Liver (tissue), 9 donors: Measurements from ENCODE around the gene PSMG1. TPM values are rescaled to one million over a fixed set of nuclear protein-coding genes. Genes with fewer than 3 reads are reported as not detected.

ENCODE experiments used
- DNase-seq: peaks from one replicate; pipeline ENCODE4 v3.0.0-alpha.2; 2017; ENCODE audit warnings: low spot score
- H3K27ac ChIP-seq, 2 donors: one replicate each; pipeline ENCODE4 v1.7.0; 2013; ENCODE audit warnings: inconsistent platforms in 2 of 2, low read length in 2 of 2, control low read depth in 1 of 2, low read depth in 1 of 2, mild to moderate bottlenecking in 1 of 2
- H3K27me3 ChIP-seq, 4 donors: one replicate each; pipeline versions ENCODE4 v1.6.1 to v1.7.0; 2013; ENCODE audit warnings: low read length in 3 of 4, inconsistent platforms in 1 of 4, mild to moderate bottlenecking in 1 of 4, moderate library complexity in 1 of 4; ENCODE audit not compliant: control insufficient read depth in 4 of 4, insufficient read depth in 4 of 4
- H3K36me3 ChIP-seq, 4 donors: one replicate each; pipeline versions ENCODE4 v1.6.1 to v1.7.0; 2013; ENCODE audit warnings: low read length in 3 of 4, mild to moderate bottlenecking in 3 of 4, low read depth in 1 of 4, moderate library complexity in 1 of 4; ENCODE audit not compliant: control insufficient read depth in 4 of 4, insufficient read depth in 3 of 4
- H3K4me1 ChIP-seq, 4 donors: one replicate each; pipeline versions ENCODE4 v1.6.1 to v1.7.0; 2013; ENCODE audit warnings: low read length in 3 of 4, mild to moderate bottlenecking in 3 of 4, moderate library complexity in 1 of 4; ENCODE audit not compliant: control insufficient read depth in 4 of 4, insufficient read depth in 4 of 4
- H3K4me3 ChIP-seq, 3 donors: one replicate each; pipeline versions ENCODE4 v1.6.1 to v1.7.0; 2013; ENCODE audit warnings: low read length in 3 of 3, control low read depth in 1 of 3, low read depth in 1 of 3, mild to moderate bottlenecking in 1 of 3
- H3K9ac ChIP-seq, 2 donors: one replicate each; pipeline ENCODE4 v1.7.0; 2013; ENCODE audit warnings: low read length in 2 of 2, mild to moderate bottlenecking in 2 of 2, moderate library complexity in 2 of 2, control low read depth in 1 of 2, low read depth in 1 of 2
- H3K9me3 ChIP-seq, 4 donors: one replicate each; pipeline versions ENCODE4 v1.6.1 to v1.7.0; 2013; ENCODE audit warnings: low read length in 3 of 4; ENCODE audit not compliant: control insufficient read depth in 4 of 4
- EGR1 ChIP-seq, 2 donors: IDR thresholded peaks; 2 replicates each; pipeline ENCODE4 v1.6.1; 2016 to 2018; ENCODE audit warnings: antibody characterized with exemption in 2 of 2, low read depth in 2 of 2
- FOXA1 ChIP-seq: IDR thresholded peaks from 2 replicates; pipeline ENCODE4 v1.6.1; 2016; ENCODE audit warnings: antibody characterized with exemption
- FOXA2 ChIP-seq: IDR thresholded peaks from 2 replicates; pipeline ENCODE4 v1.6.1; 2016; ENCODE audit warnings: antibody characterized with exemption
- GABPA ChIP-seq, 2 donors: IDR thresholded peaks in 1 of 2; conservative IDR thresholded peaks in 1 of 2; 2 replicates each; pipeline ENCODE4 v1.6.1; 2016; ENCODE audit warnings: antibody characterized with exemption in 2 of 2, mild to moderate bottlenecking in 1 of 2, moderate library complexity in 1 of 2
- HNF4A ChIP-seq, 2 donors: conservative IDR thresholded peaks; 2 replicates each; pipeline ENCODE4 v1.6.1; 2016; ENCODE audit warnings: antibody characterized with exemption in 2 of 2, mild to moderate bottlenecking in 2 of 2
- JUND ChIP-seq, 2 donors: IDR thresholded peaks; 2 replicates each; pipeline ENCODE4 v1.6.1; 2016; ENCODE audit warnings: antibody characterized with exemption in 2 of 2
- MAX ChIP-seq: IDR thresholded peaks from 2 replicates; pipeline ENCODE4 v1.6.1; 2016; ENCODE audit warnings: antibody characterized with exemption
- NR2F2 ChIP-seq: IDR thresholded peaks from 2 replicates; pipeline ENCODE4 v1.6.1; 2016; ENCODE audit warnings: antibody characterized with exemption
- RXRA ChIP-seq, 2 donors: IDR thresholded peaks; 2 replicates each; pipeline ENCODE4 v1.6.1; 2017 to 2018; ENCODE audit warnings: antibody characterized with exemption in 2 of 2, mild to moderate bottlenecking in 1 of 2
- SP1 ChIP-seq: IDR thresholded peaks from 2 replicates; pipeline ENCODE4 v1.6.1; 2018; ENCODE audit warnings: antibody characterized with exemption, mild to moderate bottlenecking
- TAF1 ChIP-seq: conservative IDR thresholded peaks from 2 replicates; pipeline ENCODE4 v1.6.1; 2016; ENCODE audit warnings: antibody characterized with exemption, mild to moderate bottlenecking
- ZBTB33 ChIP-seq: IDR thresholded peaks from 2 replicates; pipeline ENCODE4 v1.6.1; 2016; ENCODE audit warnings: antibody characterized with exemption
- WGBS: extraction: QIAGEN DNeasy Blood & Tissue Kit; methylation state at CpG from one replicate; pipeline ENCODE4 v1.1.7; 2013; 5-methylcytosine and 5-hydroxymethylcytosine counted together
- polyA plus RNA-seq, 2 donors: library from polyadenylated mRNA; stranded (reverse) in 1 of 2; unstranded in 1 of 2; fragments of 200-250 nt in 1 of 2; fragments of >200 nt in 1 of 2; fragmentation: Nextera tagmentation in 1 of 2; extraction: Ambion mirVana in 1 of 2; gene quantifications; one replicate each; pipeline versions ENCODE4 v1.2.1 to v1.2.3, GENCODE V29; 2013 to 2015
- total RNA-seq, 2 donors: library from RNA; depleted of rRNA; stranded (reverse); fragments of >200 nt; gene quantifications; one replicate each; pipeline ENCODE4 v1.2.3, GENCODE V29; 2014
- TF ChIP-seq, protein P1 (sequence below): IDR thresholded peaks from 2 replicates; pipeline ENCODE4 v1.6.1; 2016; ENCODE audit warnings: antibody characterized with exemption
- TF ChIP-seq, protein P2 (sequence below): fragments of 150-350 bp; IDR thresholded peaks from 2 replicates; pipeline ENCODE4 v1.5.1; 2017; ENCODE audit warnings: improper control_type of control experiment, low read depth, low read length; ENCODE audit not compliant: missing input control
- TF ChIP-seq, protein P3 (sequence below): IDR thresholded peaks from 2 replicates; pipeline ENCODE4 v1.6.1; 2016; ENCODE audit warnings: antibody characterized with exemption, mild to moderate bottlenecking
- donor health status: healthy.
- donor health status: healthy.
- donor health status: healthy.
- donor health status: healthy.
- donor health status: healthy.

Gene PSMG1
- total and polyA plus RNA-seq, 4 donors = 23.9 to 32.3 (median 30.7) TPM

DNA sequence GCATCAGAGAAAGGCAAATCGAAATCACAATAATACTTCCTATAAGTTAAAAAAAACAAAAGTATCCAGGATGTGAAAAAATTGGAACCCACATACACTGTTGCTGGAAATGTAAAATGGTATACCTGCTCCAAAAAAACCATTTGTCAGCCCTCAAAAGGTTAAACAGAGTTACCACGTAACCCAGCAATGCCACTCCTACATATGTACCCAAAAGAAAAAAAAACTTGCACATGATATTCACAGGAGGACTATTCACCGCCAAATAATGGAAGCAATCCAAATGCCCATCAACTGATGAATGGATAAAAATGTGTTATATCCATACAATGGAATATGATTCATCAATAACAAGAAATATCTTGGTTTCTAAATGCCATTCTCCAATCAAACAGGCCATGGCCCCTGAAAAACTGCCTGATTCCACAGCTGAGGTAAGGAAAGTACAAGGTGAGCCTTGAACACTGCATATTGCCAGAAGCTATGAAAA lies 38.8 kb upstream of the PSMG1 start:
- no peak for TF ChIP-seq FOXA1
- TF ChIP-seq HNF4A (conservative IDR thresholded peaks at IDR 0.05) = no peak
- no peak for TF ChIP-seq MAX
- TF ChIP-seq, protein P1, sequence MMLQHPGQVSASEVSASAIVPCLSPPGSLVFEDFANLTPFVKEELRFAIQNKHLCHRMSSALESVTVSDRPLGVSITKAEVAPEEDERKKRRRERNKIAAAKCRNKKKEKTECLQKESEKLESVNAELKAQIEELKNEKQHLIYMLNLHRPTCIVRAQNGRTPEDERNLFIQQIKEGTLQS = no peak
- no peak for TF ChIP-seq FOXA2
- TF ChIP-seq ZBTB33 = no peak
- no peak for TF ChIP-seq GABPA (IDR thresholded peaks at IDR 0.05 in 1 of 2, conservative IDR thresholded peaks at IDR 0.05 in 1 of 2)
- no peak for TF ChIP-seq NR2F2
- TF ChIP-seq, protein P2, sequence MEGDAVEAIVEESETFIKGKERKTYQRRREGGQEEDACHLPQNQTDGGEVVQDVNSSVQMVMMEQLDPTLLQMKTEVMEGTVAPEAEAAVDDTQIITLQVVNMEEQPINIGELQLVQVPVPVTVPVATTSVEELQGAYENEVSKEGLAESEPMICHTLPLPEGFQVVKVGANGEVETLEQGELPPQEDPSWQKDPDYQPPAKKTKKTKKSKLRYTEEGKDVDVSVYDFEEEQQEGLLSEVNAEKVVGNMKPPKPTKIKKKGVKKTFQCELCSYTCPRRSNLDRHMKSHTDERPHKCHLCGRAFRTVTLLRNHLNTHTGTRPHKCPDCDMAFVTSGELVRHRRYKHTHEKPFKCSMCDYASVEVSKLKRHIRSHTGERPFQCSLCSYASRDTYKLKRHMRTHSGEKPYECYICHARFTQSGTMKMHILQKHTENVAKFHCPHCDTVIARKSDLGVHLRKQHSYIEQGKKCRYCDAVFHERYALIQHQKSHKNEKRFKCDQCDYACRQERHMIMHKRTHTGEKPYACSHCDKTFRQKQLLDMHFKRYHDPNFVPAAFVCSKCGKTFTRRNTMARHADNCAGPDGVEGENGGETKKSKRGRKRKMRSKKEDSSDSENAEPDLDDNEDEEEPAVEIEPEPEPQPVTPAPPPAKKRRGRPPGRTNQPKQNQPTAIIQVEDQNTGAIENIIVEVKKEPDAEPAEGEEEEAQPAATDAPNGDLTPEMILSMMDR = no peak
- TF ChIP-seq EGR1 (IDR thresholded peaks at IDR 0.05; ENCODE audit: low read depth in 2 of 2) = no peak
- no peak for TF ChIP-seq RXRA (IDR thresholded peaks at IDR 0.05)
- no peak for TF ChIP-seq JUND (IDR thresholded peaks at IDR 0.05)
- no peak for TF ChIP-seq TAF1
- TF ChIP-seq, protein P3, sequence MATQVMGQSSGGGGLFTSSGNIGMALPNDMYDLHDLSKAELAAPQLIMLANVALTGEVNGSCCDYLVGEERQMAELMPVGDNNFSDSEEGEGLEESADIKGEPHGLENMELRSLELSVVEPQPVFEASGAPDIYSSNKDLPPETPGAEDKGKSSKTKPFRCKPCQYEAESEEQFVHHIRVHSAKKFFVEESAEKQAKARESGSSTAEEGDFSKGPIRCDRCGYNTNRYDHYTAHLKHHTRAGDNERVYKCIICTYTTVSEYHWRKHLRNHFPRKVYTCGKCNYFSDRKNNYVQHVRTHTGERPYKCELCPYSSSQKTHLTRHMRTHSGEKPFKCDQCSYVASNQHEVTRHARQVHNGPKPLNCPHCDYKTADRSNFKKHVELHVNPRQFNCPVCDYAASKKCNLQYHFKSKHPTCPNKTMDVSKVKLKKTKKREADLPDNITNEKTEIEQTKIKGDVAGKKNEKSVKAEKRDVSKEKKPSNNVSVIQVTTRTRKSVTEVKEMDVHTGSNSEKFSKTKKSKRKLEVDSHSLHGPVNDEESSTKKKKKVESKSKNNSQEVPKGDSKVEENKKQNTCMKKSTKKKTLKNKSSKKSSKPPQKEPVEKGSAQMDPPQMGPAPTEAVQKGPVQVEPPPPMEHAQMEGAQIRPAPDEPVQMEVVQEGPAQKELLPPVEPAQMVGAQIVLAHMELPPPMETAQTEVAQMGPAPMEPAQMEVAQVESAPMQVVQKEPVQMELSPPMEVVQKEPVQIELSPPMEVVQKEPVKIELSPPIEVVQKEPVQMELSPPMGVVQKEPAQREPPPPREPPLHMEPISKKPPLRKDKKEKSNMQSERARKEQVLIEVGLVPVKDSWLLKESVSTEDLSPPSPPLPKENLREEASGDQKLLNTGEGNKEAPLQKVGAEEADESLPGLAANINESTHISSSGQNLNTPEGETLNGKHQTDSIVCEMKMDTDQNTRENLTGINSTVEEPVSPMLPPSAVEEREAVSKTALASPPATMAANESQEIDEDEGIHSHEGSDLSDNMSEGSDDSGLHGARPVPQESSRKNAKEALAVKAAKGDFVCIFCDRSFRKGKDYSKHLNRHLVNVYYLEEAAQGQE = no peak
- no peak for TF ChIP-seq SP1
- WGBS = 92% methylated on average over 3 of the region's 3 CpGs
- no peak overlapping the region for H3K4me3 ChIP-seq
- peaks cover 0 to 6% (median under 1%) of the 10 kb centered on the region in 4 donors for H3K4me1 ChIP-seq
- H3K36me3 ChIP-seq = peaks cover 3 to 23% (median 20%) of the 10 kb centered on the region in 4 donors
- no peak for DNase-seq
- no peaks in the 10 kb centered on the region for H3K9me3 ChIP-seq
- no peak overlapping the region for H3K9ac ChIP-seq
- no peak overlapping the region for H3K27ac ChIP-seq
- H3K27me3 ChIP-seq = no peaks in the 10 kb centered on the region
